Measurements from ENCODE around the gene CNOT11. TPM values are rescaled to one million over a fixed set of nuclear protein-coding genes. Genes with fewer than 3 reads are reported as not detected.

CNOT11 gene
- total and polyA plus RNA-seq, 5 donors: 26.0 to 60.5 (median 41.0) TPM

GRCh38 chr2:101300164-101300563 lies 47.5 kb downstream of the CNOT11 start:
- intact Hi-C loops (cut with DNase I): no loop called here

GRCh38 chr2:101300836-101301235 lies 48.1 kb downstream of the CNOT11 start:
- Histone ChIP-seq H3K27ac (ENCODE audit: low read length) (no peak overlapping the region), H3K9me3 (ENCODE audit: control insufficient read depth, low read length) (no peaks in the 10 kb centered on the region), H3K27me3 (ENCODE audit: control insufficient read depth, insufficient read depth) (no peaks in the 10 kb centered on the region), H3K4me1 (ENCODE audit: control insufficient read depth, insufficient read depth, low read length) (peaks cover 23% of the 10 kb centered on the region), H3K4me3 (ENCODE audit: low read length) (no peak overlapping the region)
- no peak for ATAC-seq
- DNase-seq: no peak
- intact Hi-C loops (cut with DNase I): no loop called here
- WGBS: 61% methylated on average over 7 of the region's 7 CpGs

More at GRCh38 chr2:101300164-101300563, 47.5 kb downstream of the CNOT11 start:
- H3K4me1 ChIP-seq (ENCODE audit: control insufficient read depth, insufficient read depth, low read length): peaks cover 21% of the 10 kb centered on the region
- ATAC-seq (no peak), DNase-seq (no peak)
- H3K27ac ChIP-seq (ENCODE audit: low read length): no peak overlapping the region
- WGBS: 75% methylated on average over 1 of the region's 1 CpG
- no peaks in the 10 kb centered on the region for H3K27me3 ChIP-seq (ENCODE audit: control insufficient read depth, insufficient read depth)
- H3K4me3 ChIP-seq (ENCODE audit: low read length): no peak overlapping the region
- no peaks in the 10 kb centered on the region for H3K9me3 ChIP-seq (ENCODE audit: control insufficient read depth, low read length)

DNA sequence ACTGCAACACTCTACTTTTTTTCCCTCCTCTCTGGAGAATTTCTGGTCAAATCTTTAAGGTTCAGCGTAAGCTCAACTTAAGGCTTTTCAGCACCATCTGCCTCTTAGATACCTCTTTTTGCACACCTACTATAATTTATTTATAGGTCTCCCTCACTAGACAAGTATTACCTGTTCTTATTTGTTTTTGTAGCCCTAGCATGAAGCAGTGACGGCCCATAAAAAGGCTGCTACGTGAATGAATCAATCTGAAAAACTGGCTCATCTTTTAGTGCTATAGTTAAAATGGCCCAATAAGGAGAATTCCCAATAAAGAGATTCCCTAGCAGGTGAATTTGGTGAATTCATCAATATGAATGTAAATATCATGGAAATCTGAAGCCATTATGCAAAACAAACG lies 49.3 kb downstream of the CNOT11 start:
- H3K27me3 ChIP-seq (ENCODE audit: control insufficient read depth, insufficient read depth): no peaks in the 10 kb centered on the region
- H3K9me3 ChIP-seq (ENCODE audit: control insufficient read depth, low read length): no peaks in the 10 kb centered on the region
- ATAC-seq: no peak
- peaks cover 26% of the 10 kb centered on the region for H3K4me1 ChIP-seq (ENCODE audit: control insufficient read depth, insufficient read depth, low read length)
- no peak overlapping the region for H3K27ac ChIP-seq (ENCODE audit: low read length)
- intact Hi-C loops (cut with DNase I): no loop called here
- H3K4me3 ChIP-seq (ENCODE audit: low read length): no peak overlapping the region
- DNase-seq: no peak
- WGBS: 82% methylated on average over 4 of the region's 4 CpGs

DNA sequence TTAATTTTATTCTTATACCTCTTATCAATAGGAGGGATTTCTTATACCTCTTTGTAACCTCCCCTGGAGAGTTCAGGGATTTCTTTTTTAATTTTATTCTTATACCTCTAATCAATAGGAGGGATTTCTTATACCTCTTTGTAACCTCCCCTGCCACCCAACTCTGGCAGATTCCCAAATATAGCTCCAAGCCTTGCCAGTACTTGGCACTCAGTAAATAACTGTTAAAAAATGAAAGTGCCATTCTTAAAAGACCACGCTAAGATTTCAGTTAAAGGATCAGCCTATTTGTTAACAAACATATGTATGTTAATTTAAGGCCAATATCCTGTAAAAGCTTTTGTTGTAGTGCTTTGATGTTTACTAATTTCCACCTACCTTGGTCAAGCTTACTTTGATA lies 51.0 kb downstream of the CNOT11 start:
- Histone ChIP-seq H3K9me3 (ENCODE audit: control insufficient read depth, low read length) (no peaks in the 10 kb centered on the region), H3K4me3 (ENCODE audit: low read length) (no peak overlapping the region), H3K4me1 (ENCODE audit: control insufficient read depth, insufficient read depth, low read length) (peaks cover 24% of the 10 kb centered on the region), H3K27ac (ENCODE audit: low read length) (no peak overlapping the region), H3K27me3 (ENCODE audit: control insufficient read depth, insufficient read depth) (no peaks in the 10 kb centered on the region)
- 92% methylated on average over 1 of the region's 1 CpG for WGBS
- no peak for DNase-seq
- no peak for ATAC-seq
- intact Hi-C loops (cut with DNase I): no loop called here

GRCh38 chr2:101305035-101305434 lies 52.3 kb downstream of the CNOT11 start:
- Histone ChIP-seq H3K27me3 (ENCODE audit: control insufficient read depth, insufficient read depth) (no peaks in the 10 kb centered on the region), H3K27ac (ENCODE audit: low read length) (no peak overlapping the region), H3K4me1 (ENCODE audit: control insufficient read depth, insufficient read depth, low read length) (peaks cover 19% of the 10 kb centered on the region), H3K4me3 (ENCODE audit: low read length) (peak overlapping the region; percentile 4), H3K9me3 (ENCODE audit: control insufficient read depth, low read length) (no peaks in the 10 kb centered on the region)
- 80% methylated on average over 4 of the region's 4 CpGs for WGBS
- DNase-seq (no peak), ATAC-seq (no peak)
- intact Hi-C loops (cut with DNase I): no loop called here

DNA sequence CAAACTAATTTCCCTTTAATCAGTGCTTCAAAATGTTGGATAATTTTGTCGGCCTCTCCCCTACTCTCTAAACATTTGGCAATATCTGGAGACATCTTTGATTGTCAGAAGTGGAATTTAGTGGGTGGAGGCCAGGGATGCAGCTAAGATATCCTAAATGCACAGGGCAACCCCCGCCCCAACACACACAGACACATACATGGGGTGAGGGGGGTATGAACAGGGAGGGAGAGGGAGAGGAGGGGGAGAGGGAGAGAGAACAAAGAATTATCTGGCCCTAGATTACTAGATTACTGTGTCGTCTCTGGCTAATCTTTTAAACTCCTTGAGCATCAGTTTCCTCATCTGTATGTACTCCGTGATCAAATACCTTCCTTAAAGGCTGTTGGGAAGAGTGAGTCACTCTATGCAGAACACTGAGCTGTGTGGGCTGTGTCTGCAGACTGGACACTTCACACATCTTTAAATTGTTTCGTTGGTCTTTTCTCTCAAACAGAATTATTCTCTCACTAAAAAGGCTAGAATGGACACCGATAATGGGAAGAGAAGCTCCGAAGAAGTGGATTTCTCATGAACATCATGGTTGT lies 52.9 kb downstream of the CNOT11 start:
- peak overlapping the region; percentile 70 for H3K4me3 ChIP-seq (ENCODE audit: low read length)
- H3K9me3 ChIP-seq (ENCODE audit: control insufficient read depth, low read length): no peaks in the 10 kb centered on the region
- no peak for ATAC-seq
- WGBS: 61% methylated on average over 7 of the region's 7 CpGs
- peaks cover 19% of the 10 kb centered on the region for H3K4me1 ChIP-seq (ENCODE audit: control insufficient read depth, insufficient read depth, low read length)
- intact Hi-C loops (cut with DNase I): no loop called here
- no peaks in the 10 kb centered on the region for H3K27me3 ChIP-seq (ENCODE audit: control insufficient read depth, insufficient read depth)
- peak overlapping the region; percentile 6 for H3K27ac ChIP-seq (ENCODE audit: low read length)
- no peak for DNase-seq

DNA sequence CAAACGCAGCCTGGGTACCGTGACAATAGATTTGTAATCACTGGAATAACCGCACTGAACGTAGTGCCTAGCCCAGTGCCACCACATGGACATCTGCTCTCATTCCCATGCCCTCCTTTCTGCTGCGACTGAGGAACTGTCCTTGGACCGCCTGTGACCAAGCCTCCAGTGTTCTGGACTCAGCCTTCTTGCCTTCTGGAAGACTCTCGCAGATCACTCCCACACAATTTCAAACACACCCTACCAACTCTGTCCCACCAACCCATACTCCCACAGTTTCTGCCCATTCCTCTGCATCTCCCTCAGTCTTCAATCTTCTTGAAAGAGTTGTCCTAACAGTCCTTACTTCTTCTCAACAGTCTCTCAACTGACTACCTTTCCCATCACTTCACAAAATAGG lies 53.7 kb downstream of the CNOT11 start:
- no peak for DNase-seq
- Histone ChIP-seq H3K27me3 (ENCODE audit: control insufficient read depth, insufficient read depth) (no peaks in the 10 kb centered on the region), H3K27ac (ENCODE audit: low read length) (peak overlapping the region; percentile 14), H3K4me3 (ENCODE audit: low read length) (peak overlapping the region; percentile 70), H3K4me1 (ENCODE audit: control insufficient read depth, insufficient read depth, low read length) (peaks cover 16% of the 10 kb centered on the region), H3K9me3 (ENCODE audit: control insufficient read depth, low read length) (no peaks in the 10 kb centered on the region)
- intact Hi-C loops (cut with DNase I): no loop called here
- WGBS: 36% methylated on average over 7 of the region's 7 CpGs
- no peak for ATAC-seq

DNA sequence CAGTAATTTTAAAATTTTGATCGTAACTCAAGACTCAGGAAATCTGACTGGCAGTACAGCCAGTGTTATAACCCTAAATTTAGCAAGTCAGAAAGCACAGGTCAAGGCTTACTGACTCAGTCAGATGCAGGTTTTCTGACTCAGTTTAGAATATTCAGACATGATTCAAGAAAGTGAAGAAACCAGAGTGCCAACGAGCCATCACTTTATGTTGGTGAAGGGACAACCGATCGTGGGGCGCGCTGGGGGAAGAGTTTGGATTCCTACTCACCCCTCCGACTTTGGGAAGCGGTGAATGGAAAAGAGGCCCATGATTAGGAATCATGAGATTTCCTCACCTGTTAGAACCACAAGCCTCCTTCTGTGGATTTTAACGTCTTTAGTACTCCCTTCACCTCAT lies 54.8 kb downstream of the CNOT11 start:
- ATAC-seq (no peak), DNase-seq (no peak)
- Histone ChIP-seq H3K4me1 (ENCODE audit: control insufficient read depth, insufficient read depth, low read length) (peaks cover 15% of the 10 kb centered on the region), H3K27me3 (ENCODE audit: control insufficient read depth, insufficient read depth) (no peaks in the 10 kb centered on the region), H3K9me3 (ENCODE audit: control insufficient read depth, low read length) (no peaks in the 10 kb centered on the region), H3K4me3 (ENCODE audit: low read length) (peak overlapping the region; percentile 70), H3K27ac (ENCODE audit: low read length) (peak overlapping the region; percentile 71)
- intact Hi-C loops (cut with DNase I): no loop called here
- WGBS: 49% methylated on average over 9 of the region's 9 CpGs

DNA sequence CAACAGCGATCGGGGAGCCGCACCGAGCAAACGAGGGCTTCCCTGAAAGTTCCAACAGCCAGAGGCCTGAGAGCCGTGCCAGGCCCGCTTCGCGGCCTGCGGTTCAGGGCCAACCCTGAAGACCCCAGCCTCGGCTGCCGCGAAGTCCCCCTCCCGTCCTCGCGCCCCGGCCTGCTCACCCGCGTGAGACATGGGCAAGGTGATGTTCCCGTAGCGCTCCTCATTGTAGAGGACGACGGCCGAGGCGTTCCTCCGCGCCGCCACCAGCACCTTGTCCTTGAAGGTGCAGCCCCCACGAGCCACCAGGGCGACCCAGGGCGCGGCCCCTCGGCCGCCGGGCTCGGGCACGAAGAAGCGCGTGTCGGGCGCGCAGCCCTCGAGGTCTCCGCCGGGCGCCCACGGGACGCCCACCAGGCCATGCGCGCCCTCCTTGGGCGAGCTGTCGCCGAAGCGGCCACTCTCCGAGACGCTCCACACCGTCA lies 55.3 kb downstream of the CNOT11 start:
- 1% methylated on average over 57 of the region's 57 CpGs for WGBS
- no peaks in the 10 kb centered on the region for H3K27me3 ChIP-seq (ENCODE audit: control insufficient read depth, insufficient read depth)
- peak overlapping the region; percentile 70 for H3K4me3 ChIP-seq (ENCODE audit: low read length)
- no peaks in the 10 kb centered on the region for H3K9me3 ChIP-seq (ENCODE audit: control insufficient read depth, low read length)
- peak in 2 of 3 donors; percentile 38 to 72 for DNase-seq
- peak overlapping the region; percentile 71 for H3K27ac ChIP-seq (ENCODE audit: low read length)
- intact Hi-C loops (cut with DNase I): no loop called here
- ATAC-seq: peak in 1 of 2 donors; percentile 8
- peaks cover 13% of the 10 kb centered on the region for H3K4me1 ChIP-seq (ENCODE audit: control insufficient read depth, insufficient read depth, low read length)

DNA sequence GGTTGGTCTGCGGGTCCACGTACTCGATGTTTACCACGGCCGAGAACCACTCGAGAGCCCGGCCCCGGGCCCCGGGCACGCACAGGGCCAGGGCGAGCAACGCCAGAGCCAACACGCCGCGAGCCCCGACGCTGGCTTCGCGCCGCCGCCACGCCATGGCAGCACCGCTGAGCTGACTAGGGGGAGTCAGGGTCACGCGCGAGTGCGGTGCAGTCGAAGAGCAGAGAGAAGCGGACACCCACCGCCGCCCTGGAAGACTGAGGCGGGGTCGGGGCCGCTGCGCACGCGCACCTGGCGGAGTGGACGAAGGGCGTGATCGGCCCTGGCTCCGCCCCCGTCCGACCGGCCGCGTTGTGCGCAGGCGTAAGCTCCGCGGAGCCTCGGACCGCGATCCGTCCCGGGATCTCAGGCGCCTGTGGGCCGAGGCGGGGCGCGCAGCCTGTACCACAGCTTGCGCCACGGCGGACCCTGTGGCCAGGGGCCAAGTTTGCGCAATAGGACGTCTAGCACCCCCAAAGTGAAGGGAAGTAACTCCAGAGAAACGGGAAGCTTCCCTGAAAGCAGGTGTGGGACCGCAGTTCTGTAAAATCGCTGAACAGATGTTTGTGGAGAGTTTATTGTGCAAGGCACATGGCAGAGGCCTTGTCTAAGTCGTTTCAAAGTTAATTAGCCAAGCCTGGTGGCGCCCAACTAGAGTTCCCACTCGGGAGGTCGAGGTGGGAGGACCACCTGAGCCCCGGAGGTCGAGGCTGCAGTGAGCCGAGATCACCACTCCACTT lies 55.9 kb downstream of the CNOT11 start, which contains the start of gene RNF149:
TSS of gene RNF149 (minus strand) at position 270 of the 779 bp plus-strand sequence. CDS start at position 157, 113 bp downstream.
- Histone ChIP-seq H3K4me1 (ENCODE audit: control insufficient read depth, insufficient read depth, low read length) (peaks cover 13% of the 10 kb centered on the region), H3K4me3 (ENCODE audit: low read length) (peak within 1 kb of the TSS; percentile 70), H3K9me3 (ENCODE audit: control insufficient read depth, low read length) (no peaks in the 10 kb centered on the region), H3K27me3 (ENCODE audit: control insufficient read depth, insufficient read depth) (no peaks in the 10 kb centered on the region), H3K27ac (ENCODE audit: low read length) (peak within 1 kb of the TSS; percentile 71)
- intact Hi-C loops (cut with DNase I): no loop called here
- DNase-seq (peak; percentile 95 to 98 (median 98)), ATAC-seq (peak; percentile 96 to 97)
- 4% methylated on average over 76 of the region's 76 CpGs for WGBS

DNA sequence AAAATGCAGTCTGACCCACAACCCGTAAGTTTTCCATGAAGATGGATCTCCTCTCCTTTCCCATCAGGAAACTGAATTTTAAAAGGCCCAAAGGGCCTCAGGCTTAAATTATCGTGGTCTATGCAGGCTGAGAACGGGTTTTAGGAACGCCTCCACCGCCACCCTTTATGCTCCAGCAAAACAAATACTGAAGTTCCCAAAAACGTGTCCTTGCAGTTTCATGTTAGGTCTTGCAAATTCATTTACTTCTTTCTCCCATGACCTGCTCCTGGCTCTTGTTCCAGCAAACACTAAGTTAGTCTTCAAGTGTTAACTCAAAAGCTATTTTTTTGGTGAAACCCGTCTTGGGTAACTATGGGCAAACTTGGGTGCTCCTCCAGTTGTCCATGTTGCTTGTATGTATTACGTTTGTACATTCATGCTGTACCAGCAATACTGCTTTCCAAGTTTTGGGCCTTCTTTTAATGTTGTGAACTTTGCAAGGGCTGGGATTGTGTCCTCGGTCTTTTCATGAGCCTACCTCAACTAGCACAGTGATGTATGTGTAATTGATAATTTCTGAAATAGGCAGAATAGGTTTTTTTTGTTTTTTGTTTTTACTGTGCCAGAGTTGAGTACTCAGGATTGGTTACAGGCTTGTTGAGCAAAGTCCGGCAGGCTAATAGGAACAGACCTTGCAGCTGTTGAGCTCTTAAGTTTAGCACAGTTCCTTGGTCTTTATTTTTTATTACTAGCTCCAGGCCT lies 57.6 kb downstream of the CNOT11 start:
- Histone ChIP-seq H3K4me1 (ENCODE audit: control insufficient read depth, insufficient read depth, low read length) (peaks cover 7% of the 10 kb centered on the region), H3K4me3 (ENCODE audit: low read length) (no peak overlapping the region), H3K9me3 (ENCODE audit: control insufficient read depth, low read length) (no peaks in the 10 kb centered on the region)

More for the DNA sequence above, 57.6 kb downstream of the CNOT11 start:
- WGBS: 79% methylated on average over 10 of the region's 10 CpGs
- Histone ChIP-seq H3K27me3 (ENCODE audit: control insufficient read depth, insufficient read depth) (no peaks in the 10 kb centered on the region), H3K27ac (ENCODE audit: low read length) (no peak overlapping the region)
- intact Hi-C loops (cut with DNase I): no loop called here
- DNase-seq: no peak
- no peak for ATAC-seq

Measured in right cardiac atrium (tissue), 5 donors.